Sigmoid colon (tissue), 4 donors: Measurements from ENCODE around the gene SEL1L.

Experiments
- POLR2A ChIP-seq, 2 donors: fragments of 450-650 bp; IDR thresholded peaks; one replicate each; pipeline ENCODE4 v1.6.1; 2016; ENCODE audit warnings: antibody characterized with exemption in 2 of 2, mild to moderate bottlenecking in 2 of 2, moderate library complexity in 2 of 2
- POLR2AphosphoS5 ChIP-seq, 4 donors: sonication (generic); formaldehyde crosslinking; IDR thresholded peaks; one replicate each; pipeline ENCODE4 v1.6.1; 2017; ENCODE audit warnings: antibody characterized with exemption in 4 of 4

- TF ChIP-seq POLR2A (IDR thresholded peaks at IDR 0.05) (no peak), POLR2AphosphoS5 (IDR thresholded peaks at IDR 0.05) (no peak)
Observed at GRCh38 chr14:81557146-81557545, 23.5 kb upstream of the SEL1L start.
